Progenitor cell of endocrine pancreas (in vitro differentiated cells): ENCODE results near the gene DEGS1. TPM values are rescaled to one million over a fixed set of nuclear protein-coding genes. Genes with fewer than 3 reads are reported as not detected.

Experiments used
- DNase-seq: peaks from one replicate; pipeline ENCODE4 v3.0.0; 2021; ENCODE audit warnings: low spot score; ENCODE audit not compliant: unreplicated experiment
- H3K27ac Mint-ChIP-seq: 2 replicates; pipeline ENCODE4 v1.8.0; 2021; ENCODE audit warnings: mild to moderate bottlenecking, moderate library complexity, mixed read lengths
- H3K27me3 Mint-ChIP-seq: 2 replicates; pipeline ENCODE4 v1.8.0; 2021; ENCODE audit warnings: mixed read lengths
- H3K36me3 Mint-ChIP-seq: 2 replicates; pipeline ENCODE4 v1.8.0; 2022; ENCODE audit warnings: mixed read lengths; ENCODE audit not compliant: insufficient read depth
- H3K4me1 Mint-ChIP-seq: 2 replicates; pipeline ENCODE4 v1.8.0; 2021; ENCODE audit warnings: low read depth, mixed read lengths
- H3K4me3 Mint-ChIP-seq: 2 replicates; pipeline ENCODE4 v1.8.0; 2021; ENCODE audit warnings: low read depth, mild to moderate bottlenecking, moderate library complexity, mixed read lengths
- H3K9me3 Mint-ChIP-seq: 2 replicates; pipeline ENCODE4 v1.8.0; 2021; ENCODE audit warnings: low read depth, mixed read lengths
- CTCF ChIP-seq: fragments of 200-600 bp; sonication (generic); IDR thresholded peaks from one replicate; pipeline ENCODE4 v1.5.0; 2021; ENCODE audit warnings: antibody characterized with exemption, mild to moderate bottlenecking; ENCODE audit not compliant: unreplicated experiment
- total RNA-seq: library from RNA; stranded (reverse); gene quantifications from 2 replicates; pipeline ENCODE4 v1.2.1, GENCODE V29; 2021

DEGS1 gene
- total RNA-seq, 1 donor from 2014 or later, result 10.4 TPM

DNA sequence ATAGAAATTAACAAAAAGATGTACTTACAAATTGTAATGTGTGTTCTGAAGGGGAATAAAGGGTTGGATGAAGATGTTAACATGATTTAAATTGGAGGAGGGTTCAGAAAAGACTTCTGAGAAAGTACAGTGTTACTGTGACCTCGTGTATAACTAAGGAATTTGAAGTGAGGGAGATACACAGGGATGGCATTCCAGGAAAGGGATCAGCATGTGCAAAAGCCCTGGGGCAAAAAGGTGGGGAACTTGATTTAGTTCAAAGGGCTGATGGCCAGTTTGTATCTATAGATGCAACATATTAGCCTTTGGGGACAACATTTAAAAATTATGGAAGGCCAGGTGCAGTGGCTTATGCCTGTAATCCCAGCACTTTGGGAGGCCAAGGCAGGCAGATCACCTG, 33.3 kb upstream of the DEGS1 start:
- H3K27me3 Mint-ChIP-seq, result no peaks in the 10 kb centered on the region
- H3K36me3 Mint-ChIP-seq, result peaks cover 17% of the 10 kb centered on the region
- TF ChIP-seq CTCF, result no peak
- no peaks in the 10 kb centered on the region for H3K4me1 Mint-ChIP-seq
- no peaks in the 10 kb centered on the region for H3K9me3 Mint-ChIP-seq
- no peak overlapping the region for H3K27ac Mint-ChIP-seq
- H3K4me3 Mint-ChIP-seq, result no peak overlapping the region
- no peak for DNase-seq

- no peak for TF ChIP-seq CTCF
- no peaks in the 10 kb centered on the region for H3K27me3 Mint-ChIP-seq
- DNase-seq, result no peak
- H3K4me1 Mint-ChIP-seq, result no peaks in the 10 kb centered on the region
- no peaks in the 10 kb centered on the region for H3K9me3 Mint-ChIP-seq
- H3K27ac Mint-ChIP-seq, result no peak overlapping the region
- H3K36me3 Mint-ChIP-seq, result peaks cover 19% of the 10 kb centered on the region
- H3K4me3 Mint-ChIP-seq, result no peak overlapping the region
Observed at GRCh38 chr1:224151117-224151516, 31.9 kb upstream of the DEGS1 start.

- no peak overlapping the region for H3K4me3 Mint-ChIP-seq
- no peaks in the 10 kb centered on the region for H3K27me3 Mint-ChIP-seq
- TF ChIP-seq CTCF, result no peak
- DNase-seq, result no peak
- no peaks in the 10 kb centered on the region for H3K4me1 Mint-ChIP-seq
- H3K27ac Mint-ChIP-seq, result peak overlapping the region; percentile 26
- no peaks in the 10 kb centered on the region for H3K9me3 Mint-ChIP-seq
- peaks cover 16% of the 10 kb centered on the region for H3K36me3 Mint-ChIP-seq
Observed at GRCh38 chr1:224157316-224157715, 25.7 kb upstream of the DEGS1 start.

GRCh38 chr1:224159541-224159940, 23.5 kb upstream of the DEGS1 start:
- Mint-ChIP-seq H3K36me3 (peaks cover 13% of the 10 kb centered on the region), H3K27ac (peak overlapping the region; percentile 24), H3K4me3 (no peak overlapping the region), H3K27me3 (no peaks in the 10 kb centered on the region), H3K9me3 (no peaks in the 10 kb centered on the region), H3K4me1 (no peaks in the 10 kb centered on the region)
- TF ChIP-seq CTCF, result no peak
- DNase-seq, result no peak

GRCh38 chr1:224160171-224160682, 22.8 kb upstream of the DEGS1 start:
- no peak overlapping the region for H3K27ac Mint-ChIP-seq
- peaks cover 13% of the 10 kb centered on the region for H3K36me3 Mint-ChIP-seq
- no peak for DNase-seq
- H3K4me1 Mint-ChIP-seq, result no peaks in the 10 kb centered on the region
- no peaks in the 10 kb centered on the region for H3K9me3 Mint-ChIP-seq
- H3K4me3 Mint-ChIP-seq, result no peak overlapping the region
- H3K27me3 Mint-ChIP-seq, result no peaks in the 10 kb centered on the region
- TF ChIP-seq CTCF, result no peak
